Measurements from ENCODE around the gene ENDOV.

ENDOV gene

GRCh38 chr17:80419255-80419654 is 4.3 kb downstream of the ENDOV start:
- ChIA-PET POLR2A (no interaction called here), CTCF (interaction anchor here (0.7 to 1.4 kb wide), 4 partner anchors 9 to 158 kb away, joined by 3 to 5 read pairs (median 4); no protein-coding TSS in a partner anchor)
- no peak for DNase-seq (ENCODE audit: low read depth, low spot score)
- no peak overlapping the region for H3K4me3 ChIP-seq (ENCODE audit: low read depth, low read length)
- TF ChIP-seq CTCF (IDR thresholded peaks at IDR 0.05; ENCODE audit: insufficient read depth, low read length, missing control alignments): no peak

DNA sequence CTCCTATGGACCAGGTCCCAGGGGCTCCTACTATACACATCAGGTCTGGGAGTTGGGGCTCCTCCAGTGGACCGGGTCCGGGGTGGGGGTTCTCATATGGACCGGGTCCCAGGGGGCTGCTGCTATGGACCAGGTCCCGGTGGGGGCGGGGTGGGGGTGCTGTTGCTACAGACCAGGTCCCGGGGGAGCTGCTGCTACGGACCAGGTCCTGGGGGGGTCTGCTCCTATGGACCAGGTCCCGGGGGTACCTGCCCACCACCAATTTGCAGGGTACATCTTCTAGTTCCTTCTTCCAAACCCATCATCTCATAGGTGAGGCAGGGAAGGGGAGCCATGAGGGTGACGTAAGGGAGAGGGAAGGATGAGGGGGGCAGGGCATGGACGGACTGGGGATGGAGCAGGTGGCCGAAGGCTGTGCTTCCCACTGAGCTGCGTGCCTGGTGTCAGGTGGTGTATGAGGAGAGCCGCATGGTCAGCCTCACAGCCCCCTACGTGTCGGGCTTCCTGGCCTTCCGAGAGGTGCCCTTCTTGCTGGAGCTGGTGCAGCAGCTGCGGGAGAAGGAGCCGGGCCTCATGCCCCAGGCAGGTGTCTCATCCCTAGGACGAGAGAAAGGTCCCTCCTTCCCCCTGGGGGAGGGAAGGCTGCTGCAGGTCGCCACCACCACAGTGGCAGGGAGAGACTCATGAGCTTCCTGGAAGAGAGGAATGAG is 6.6 kb downstream of the ENDOV start:
- TF ChIP-seq CTCF (IDR thresholded peaks at IDR 0.05; ENCODE audit: insufficient read depth, low read length, missing control alignments): no peak
- POLR2A ChIA-PET: no interaction called here
- DNase-seq (ENCODE audit: low read depth, low spot score): no peak
- no peak overlapping the region for H3K4me3 ChIP-seq (ENCODE audit: low read depth, low read length)
- CTCF ChIA-PET: no interaction called here

DNA sequence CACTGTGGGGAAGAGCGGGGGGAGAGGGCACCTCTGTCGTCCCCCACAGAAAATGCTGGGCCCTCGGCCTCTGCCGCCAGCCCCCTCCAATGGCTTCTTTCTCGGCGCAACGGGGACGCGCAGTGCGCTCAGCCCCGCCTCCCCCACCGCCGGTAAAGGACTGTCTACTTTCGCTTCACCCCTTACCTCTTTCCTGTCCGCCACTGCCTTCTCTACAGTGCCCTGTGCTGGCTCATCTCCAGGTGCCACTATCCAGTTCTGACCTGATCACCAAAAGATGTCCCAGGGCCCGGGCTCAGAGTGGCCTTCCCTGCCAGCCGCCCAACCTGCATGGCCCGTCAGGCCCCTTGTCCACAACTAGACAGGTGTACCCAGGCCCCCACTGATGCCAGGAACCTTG is 7.3 kb downstream of the ENDOV start:
- H3K4me3 ChIP-seq (ENCODE audit: low read depth, low read length): no peak overlapping the region
- CTCF ChIA-PET: no interaction called here
- DNase-seq (ENCODE audit: low read depth, low spot score): no peak
- no peak for TF ChIP-seq CTCF (IDR thresholded peaks at IDR 0.05; ENCODE audit: insufficient read depth, low read length, missing control alignments)
- POLR2A ChIA-PET: no interaction called here

DNA sequence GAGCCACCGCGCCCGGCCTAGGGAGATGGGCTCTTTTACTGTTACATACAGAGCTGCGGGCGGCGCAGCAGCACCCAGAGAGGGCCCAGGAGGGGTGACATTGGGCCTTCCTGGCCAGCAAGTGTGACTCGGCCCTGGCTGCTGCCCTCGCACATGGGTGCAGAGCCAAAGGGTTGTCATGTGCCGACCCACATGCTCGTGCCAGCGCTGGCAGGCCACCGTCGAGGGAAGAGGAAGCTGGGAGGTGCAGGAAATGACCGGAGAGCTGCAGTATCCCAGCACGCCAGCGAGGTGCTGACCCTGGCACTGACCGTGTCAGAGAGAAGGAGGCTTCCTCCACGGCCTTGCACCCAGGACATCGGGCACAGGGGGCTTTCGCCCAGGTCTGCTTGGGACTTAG is 8.0 kb downstream of the ENDOV start:
- POLR2A ChIA-PET: no interaction called here
- DNase-seq (ENCODE audit: low read depth, low spot score): no peak
- H3K4me3 ChIP-seq (ENCODE audit: low read depth, low read length): no peak overlapping the region
- TF ChIP-seq CTCF (IDR thresholded peaks at IDR 0.05; ENCODE audit: insufficient read depth, low read length, missing control alignments): no peak
- CTCF ChIA-PET: interaction anchor here (1.3 to 9.1 kb wide), 2 partner anchors 150 to 556 kb away, joined by 4 to 140 read pairs; no protein-coding TSS in a partner anchor

GRCh38 chr17:80423536-80424225 is 8.7 kb downstream of the ENDOV start:
- no peak for TF ChIP-seq CTCF (IDR thresholded peaks at IDR 0.05; ENCODE audit: insufficient read depth, low read length, missing control alignments)
- DNase-seq (ENCODE audit: low read depth, low spot score): no peak
- CTCF ChIA-PET: interaction anchor here (1.0 to 9.1 kb wide), 5 partner anchors 15 to 560 kb away, joined by 3 to 140 read pairs (median 5); no protein-coding TSS in a partner anchor
- H3K4me3 ChIP-seq (ENCODE audit: low read depth, low read length): no peak overlapping the region
- POLR2A ChIA-PET: no interaction called here

GRCh38 chr17:80424261-80424660 is 9.3 kb downstream of the ENDOV start:
- DNase-seq (ENCODE audit: low read depth, low spot score): no peak
- ChIA-PET CTCF (interaction anchor here (0.8 to 9.1 kb wide), 10 partner anchors 9 to 562 kb away, joined by 3 to 140 read pairs (median 5); partner anchors contain the start of gene ENDOV), POLR2A (no interaction called here)
- H3K4me3 ChIP-seq (ENCODE audit: low read depth, low read length): no peak overlapping the region
- TF ChIP-seq CTCF (IDR thresholded peaks at IDR 0.05; ENCODE audit: insufficient read depth, low read length, missing control alignments): no peak

All from AG04449 (cell line).